BJ (cell line): ENCODE measurements around the gene TRPV3. TPM values are rescaled to one million over a fixed set of nuclear protein-coding genes. Genes with fewer than 3 reads are reported as not detected.
"Not testable (repeated sequence)": the region's sequence is repeated elsewhere in the genome, so short reads cannot be mapped to it uniquely, and the experiment has no call there.

Experiments
- CTCF ChIA-PET: fragments of 350-600 bp; formaldehyde crosslinking; extraction: SDS; loops from one replicate; lab custom pipeline; 2021; ENCODE audit warnings: antibody characterized with exemption, inconsistent platforms; lab: Yijun Ruan, JAX
- POLR2A ChIA-PET: fragments of 300-600 bp; sonication (Branson Sonifier 250); formaldehyde crosslinking; extraction: SDS; loops from one replicate; lab custom pipeline; 2021; ENCODE audit warnings: antibody characterized with exemption; lab: Charles Lee
- DNase-seq: peaks from one replicate; pipeline ENCODE4 v3.0.0-alpha.2; 2011; ENCODE audit warnings: low read depth
- H3K27me3 ChIP-seq: 2 replicates; pipeline ENCODE4 v1.6.0; 2011; ENCODE audit warnings: low read length; ENCODE audit not compliant: control insufficient read depth, insufficient read depth
- H3K36me3 ChIP-seq: 2 replicates; pipeline ENCODE4 v1.5.1; 2011; ENCODE audit warnings: low read length; ENCODE audit not compliant: control insufficient read depth, insufficient read depth
- H3K4me3 ChIP-seq: 2 replicates; pipeline ENCODE4 v1.5.1; 2011; ENCODE audit warnings: low read depth, mild to moderate bottlenecking, control low read depth, low read length
- CTCF ChIP-seq: IDR thresholded peaks from 2 replicates; pipeline ENCODE4 v1.5.1; 2011; ENCODE audit warnings: low read depth, mild to moderate bottlenecking, control low read depth, inconsistent platforms, low read length, moderate library complexity; ENCODE audit not compliant: insufficient read depth
- polyA plus RNA-seq: library from polyadenylated mRNA; depleted of rRNA; stranded (reverse); fragments of >200 nt; gene quantifications from 2 replicates; pipeline ENCODE4 v1.2.3, GENCODE V29; 2011; rRNA removed

TRPV3 gene
- polyA plus RNA-seq, 1 experiment, result 0.56 TPM

GRCh38 chr17:3469529-3469928, 88.1 kb downstream of the TRPV3 start:
- no peak for TF ChIP-seq CTCF
- Histone ChIP-seq H3K27me3 (no peaks in the 10 kb centered on the region), H3K4me3 (no peak overlapping the region), H3K36me3 (no peaks in the 10 kb centered on the region)
- no peak for DNase-seq
- POLR2A ChIA-PET, result interaction anchor here (0.8 kb wide), 1 partner anchor 524 kb away, joined by 3 read pairs; no protein-coding TSS in a partner anchor
- CTCF ChIA-PET, result no interaction called here

DNA sequence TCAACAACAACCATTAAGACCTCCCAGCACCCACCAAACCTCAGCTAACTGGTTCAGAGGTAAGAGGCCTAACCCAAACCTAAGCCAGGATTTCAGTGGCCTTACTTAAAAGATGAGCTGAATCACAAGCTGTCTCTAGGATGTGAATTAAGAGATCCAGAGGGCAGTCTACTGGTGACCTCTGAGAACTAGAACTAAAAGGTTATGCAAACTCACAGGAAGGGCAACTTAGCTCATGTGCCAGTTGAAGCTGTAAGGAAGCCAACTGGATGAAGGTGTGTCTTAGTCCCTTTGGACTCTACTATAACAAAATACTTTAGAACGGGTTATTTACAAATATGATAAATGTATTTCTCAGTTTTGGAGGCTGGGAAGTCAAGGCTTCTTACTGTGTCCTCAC, 91.3 kb downstream of the TRPV3 start:
- POLR2A ChIA-PET, CTCF ChIA-PET, H3K27me3 ChIP-seq, H3K36me3 ChIP-seq, H3K4me3 ChIP-seq, DNase-seq: not testable (repeated sequence)

Other genes starting within 250 kb of the TRPV3 start
- not detected in 2 replicates for gene OR3A2, start 171.5 kb downstream of the TRPV3 start, polyA plus RNA-seq
- not detected in 2 replicates for gene OR1E1, start 159.4 kb downstream of the TRPV3 start, polyA plus RNA-seq
- gene OR3A3, start 146.4 kb downstream of the TRPV3 start, polyA plus RNA-seq, result not detected in 2 replicates
- not detected in 2 replicates for gene OR1E2, start 124.0 kb downstream of the TRPV3 start, polyA plus RNA-seq
- not detected in 2 replicates for gene SPATA22, start 86.0 kb downstream of the TRPV3 start, polyA plus RNA-seq
- 0.15 TPM in 1 of 2 replicates, not detected in the other for gene ASPA, start 81.8 kb downstream of the TRPV3 start, polyA plus RNA-seq
- 1.6 and 1.7 TPM in 2 replicates for gene TRPV1, start 51.6 kb upstream of the TRPV3 start, polyA plus RNA-seq
- gene SHPK, start 78.4 kb upstream of the TRPV3 start, polyA plus RNA-seq, result 4.5 and 5.6 TPM in 2 replicates
- gene CTNS, start 78.9 kb upstream of the TRPV3 start, polyA plus RNA-seq, result 4.9 and 5.0 TPM in 2 replicates
- gene TAX1BP3, start 110.8 kb upstream of the TRPV3 start, polyA plus RNA-seq, result 137 and 207 TPM in 2 replicates
- 38.6 and 42.2 TPM in 2 replicates for gene EMC6, start 111.0 kb upstream of the TRPV3 start, polyA plus RNA-seq
- 5.0 and 6.5 TPM in 2 replicates for gene P2RX5, start 138.3 kb upstream of the TRPV3 start, polyA plus RNA-seq
- 2.1 and 2.9 TPM in 2 replicates for gene HASPIN, start 166.1 kb upstream of the TRPV3 start, polyA plus RNA-seq
- 69.9 and 96.3 TPM in 2 replicates for gene ITGAE, start 243.4 kb upstream of the TRPV3 start, polyA plus RNA-seq